GM18507 (cell line): ENCODE measurements around the gene CYP17A1.
"Not testable (repeated sequence)": the region's sequence is repeated elsewhere in the genome, so short reads cannot be mapped to it uniquely, and the experiment has no call there.

Experiments used
- DNase-seq: peaks from one replicate; pipeline ENCODE4 v3.0.0; 2011; ENCODE audit warnings: low read depth; ENCODE audit not compliant: insufficient read length; ENCODE audit errors: extremely low spot score
- FAIRE-seq: peaks from 2 replicates; lab custom pipeline; 2011; peaks lifted over from hg19 to GRCh38; lab: Jason Lieb, UNC

CYP17A1 gene, protein sequence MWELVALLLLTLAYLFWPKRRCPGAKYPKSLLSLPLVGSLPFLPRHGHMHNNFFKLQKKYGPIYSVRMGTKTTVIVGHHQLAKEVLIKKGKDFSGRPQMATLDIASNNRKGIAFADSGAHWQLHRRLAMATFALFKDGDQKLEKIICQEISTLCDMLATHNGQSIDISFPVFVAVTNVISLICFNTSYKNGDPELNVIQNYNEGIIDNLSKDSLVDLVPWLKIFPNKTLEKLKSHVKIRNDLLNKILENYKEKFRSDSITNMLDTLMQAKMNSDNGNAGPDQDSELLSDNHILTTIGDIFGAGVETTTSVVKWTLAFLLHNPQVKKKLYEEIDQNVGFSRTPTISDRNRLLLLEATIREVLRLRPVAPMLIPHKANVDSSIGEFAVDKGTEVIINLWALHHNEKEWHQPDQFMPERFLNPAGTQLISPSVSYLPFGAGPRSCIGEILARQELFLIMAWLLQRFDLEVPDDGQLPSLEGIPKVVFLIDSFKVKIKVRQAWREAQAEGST

DNA sequence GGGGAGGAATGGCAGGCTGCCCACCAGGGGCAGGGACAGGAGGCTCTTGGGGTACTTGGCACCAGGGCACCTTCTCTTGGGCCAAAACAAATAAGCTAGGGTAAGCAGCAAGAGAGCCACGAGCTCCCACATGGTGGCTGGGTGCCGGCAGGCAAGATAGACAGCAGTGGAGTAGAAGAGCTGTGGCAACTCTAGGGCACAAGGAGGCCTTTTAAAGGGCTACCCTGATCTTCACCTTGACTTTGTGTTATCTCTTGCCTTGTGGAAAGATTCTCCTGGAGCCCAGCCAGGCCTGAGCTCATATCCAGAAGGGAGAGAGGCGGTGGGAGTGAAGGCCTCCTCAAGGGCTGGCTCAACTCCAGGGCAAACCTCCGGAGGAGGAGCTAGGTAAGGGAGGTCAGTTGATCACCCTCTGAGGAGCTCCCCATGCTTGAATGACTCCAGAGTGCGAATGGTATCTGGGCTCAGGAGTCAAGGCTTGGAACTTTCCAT is at the start of gene CYP17A1:
CYP17A1 (minus strand) TSS at position 184 of the 492 bp plus-strand sequence; CDS start at position 132, 52 bp downstream.
- no peak for FAIRE-seq
- DNase-seq = no peak

- FAIRE-seq = no peak
Observed at GRCh38 chr10:102880256-102880655, 43.0 kb upstream of the CYP17A1 start.

GRCh38 chr10:102878629-102879028 is 41.4 kb upstream of the CYP17A1 start:
- no peak for FAIRE-seq
- DNase-seq = no peak

More at GRCh38 chr10:102880256-102880655, 43.0 kb upstream of the CYP17A1 start:
- no peak for DNase-seq

- DNase-seq (no peak), FAIRE-seq (no peak)
Observed at GRCh38 chr10:102876747-102877153, 39.5 kb upstream of the CYP17A1 start.

DNA sequence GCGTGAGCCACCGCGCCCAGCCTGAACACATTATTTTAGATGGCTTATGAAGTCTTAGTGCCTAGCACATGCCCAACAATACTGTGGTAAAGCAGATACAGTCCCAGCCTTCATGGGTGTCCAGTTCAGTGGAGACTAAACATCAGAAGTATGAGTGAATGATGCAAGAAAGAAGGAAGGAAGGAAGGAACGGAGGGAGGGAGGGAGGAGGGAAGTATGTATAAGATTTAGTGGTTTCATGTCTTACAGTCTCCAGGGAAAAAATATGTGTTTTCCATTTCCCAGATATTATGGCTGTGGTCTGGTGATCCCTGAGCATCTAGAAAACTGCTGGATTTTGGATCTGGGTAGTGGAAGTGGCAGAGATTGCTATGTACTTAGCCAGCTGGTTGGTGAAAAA is 35.0 kb upstream of the CYP17A1 start:
- DNase-seq (no peak), FAIRE-seq (no peak)

GRCh38 chr10:102870221-102870620 is 33.0 kb upstream of the CYP17A1 start:
- DNase-seq (no peak), FAIRE-seq (no peak)

GRCh38 chr10:102869258-102870198 is 32.3 kb upstream of the CYP17A1 start, which contains the start of gene AS3MT:
Gene AS3MT (plus strand): TSS chr10:102869470. CDS start chr10:102869593, 123 bp downstream.
- DNase-seq (no peak), FAIRE-seq (no peak)

- FAIRE-seq (no peak), DNase-seq (no peak)
Observed at GRCh38 chr10:102868911-102869257, 31.7 kb upstream of the CYP17A1 start.

DNA sequence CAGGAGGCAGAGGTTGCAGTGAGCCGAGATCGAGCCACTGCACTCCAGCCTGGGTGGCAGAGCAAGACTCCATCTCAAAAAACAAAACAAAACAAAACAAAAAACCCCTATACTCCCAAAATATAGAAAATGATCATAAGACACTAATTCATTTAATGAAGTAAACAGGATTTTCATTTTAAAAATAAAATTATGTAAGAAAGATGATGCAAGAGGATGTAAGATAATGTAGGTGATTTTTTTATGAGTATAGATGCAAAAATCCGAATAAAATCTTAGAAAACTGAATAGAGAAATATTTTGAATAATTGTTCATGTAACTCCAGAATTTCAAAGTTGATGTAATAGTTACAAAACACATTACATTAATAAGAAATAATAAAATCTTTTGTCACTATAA is 28.4 kb upstream of the CYP17A1 start:
- DNase-seq (no peak), FAIRE-seq (no peak)

DNA sequence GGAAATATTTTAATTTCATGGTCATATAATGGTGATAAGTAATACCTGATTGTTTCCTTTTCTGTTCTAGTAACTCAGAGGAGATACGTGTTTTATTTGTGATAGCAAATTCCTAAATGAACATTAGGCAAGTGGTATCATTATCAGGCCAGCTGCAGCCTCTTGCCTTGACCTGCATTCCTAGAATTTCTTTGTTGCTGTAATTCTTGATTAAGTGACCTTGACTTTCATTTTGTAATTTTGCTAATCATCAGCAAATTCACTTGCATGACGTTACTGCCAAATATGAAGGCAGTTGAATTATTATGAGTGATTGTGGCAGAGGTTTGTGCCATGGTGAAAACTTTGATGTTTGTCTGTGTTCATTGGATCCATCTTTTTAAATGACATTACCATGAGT is 26.4 kb upstream of the CYP17A1 start:
- FAIRE-seq (no peak), DNase-seq (no peak)

DNA sequence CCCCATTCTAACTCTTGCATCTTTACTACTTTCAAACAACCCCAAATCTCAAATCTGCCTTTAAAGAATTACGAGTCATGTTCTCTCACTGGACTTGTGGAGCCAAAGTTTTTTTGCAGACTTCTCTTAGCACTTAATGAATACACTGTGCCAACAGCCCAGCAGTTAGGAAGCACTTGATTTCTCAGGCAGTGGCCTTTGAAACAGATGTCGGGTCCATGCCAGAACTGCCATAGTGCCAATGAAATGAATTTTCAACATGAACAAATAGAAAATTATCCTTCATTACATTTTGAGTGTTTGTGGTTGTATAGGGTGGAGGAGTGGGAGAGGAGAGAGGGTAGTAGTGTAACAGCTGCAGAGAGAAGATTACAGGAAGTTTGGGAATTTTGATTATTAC is 22.7 kb upstream of the CYP17A1 start:
- no peak for FAIRE-seq

GRCh38 chr10:102856758-102857424 is 19.7 kb upstream of the CYP17A1 start:
- DNase-seq = no peak
- FAIRE-seq = no peak

More for the DNA sequence above, 22.7 kb upstream of the CYP17A1 start:
- DNase-seq = no peak

GRCh38 chr10:102855731-102856436 is 18.7 kb upstream of the CYP17A1 start:
- not testable (repeated sequence) for DNase-seq, FAIRE-seq

DNA sequence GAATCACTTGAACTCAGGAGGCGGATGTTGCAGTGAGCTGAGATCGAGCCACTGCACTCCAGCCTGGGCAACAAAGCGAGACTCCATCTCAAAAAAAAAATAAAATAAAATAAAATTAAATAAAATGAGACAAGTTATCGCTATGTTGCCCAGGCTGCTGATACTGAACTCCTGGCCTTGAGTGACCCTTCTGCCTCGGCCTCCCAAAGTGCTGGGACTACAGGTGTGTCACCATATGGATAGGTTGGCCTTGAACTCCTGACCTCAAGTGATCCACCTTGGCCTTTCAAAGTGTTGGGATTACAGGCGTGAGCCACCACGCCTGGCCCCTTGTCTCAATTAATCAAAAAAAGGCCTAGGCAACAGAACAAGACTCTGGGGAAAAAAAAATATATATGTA is 16.0 kb upstream of the CYP17A1 start:
- FAIRE-seq, DNase-seq: not testable (repeated sequence)

DNA sequence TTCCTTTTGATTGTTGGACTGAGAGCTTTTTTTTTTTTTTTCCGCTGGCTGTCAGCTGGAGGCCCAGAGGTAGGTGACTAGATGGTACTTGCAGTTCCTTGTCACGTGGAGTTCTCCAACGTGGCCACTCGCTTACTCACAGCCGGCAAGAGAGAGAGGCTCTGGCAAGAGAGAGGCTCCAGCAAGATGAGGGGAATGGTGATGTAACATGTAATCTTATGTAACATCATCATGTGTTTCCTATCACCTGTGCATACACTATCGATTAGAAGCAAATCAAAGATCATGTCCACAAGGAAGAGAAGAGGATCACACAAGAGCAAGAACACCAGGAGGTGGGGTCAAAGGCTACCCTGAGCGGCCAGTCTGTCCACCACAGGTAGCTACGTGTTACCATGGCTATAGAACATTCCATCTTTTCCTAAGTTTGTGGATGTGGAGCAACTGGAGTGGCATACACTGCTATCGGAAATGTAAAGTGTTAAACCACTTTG is 12.9 kb upstream of the CYP17A1 start:
- FAIRE-seq (no peak), DNase-seq (no peak)

GRCh38 chr10:102845352-102845902 is 8.2 kb upstream of the CYP17A1 start:
- DNase-seq (no peak), FAIRE-seq (no peak)

DNA sequence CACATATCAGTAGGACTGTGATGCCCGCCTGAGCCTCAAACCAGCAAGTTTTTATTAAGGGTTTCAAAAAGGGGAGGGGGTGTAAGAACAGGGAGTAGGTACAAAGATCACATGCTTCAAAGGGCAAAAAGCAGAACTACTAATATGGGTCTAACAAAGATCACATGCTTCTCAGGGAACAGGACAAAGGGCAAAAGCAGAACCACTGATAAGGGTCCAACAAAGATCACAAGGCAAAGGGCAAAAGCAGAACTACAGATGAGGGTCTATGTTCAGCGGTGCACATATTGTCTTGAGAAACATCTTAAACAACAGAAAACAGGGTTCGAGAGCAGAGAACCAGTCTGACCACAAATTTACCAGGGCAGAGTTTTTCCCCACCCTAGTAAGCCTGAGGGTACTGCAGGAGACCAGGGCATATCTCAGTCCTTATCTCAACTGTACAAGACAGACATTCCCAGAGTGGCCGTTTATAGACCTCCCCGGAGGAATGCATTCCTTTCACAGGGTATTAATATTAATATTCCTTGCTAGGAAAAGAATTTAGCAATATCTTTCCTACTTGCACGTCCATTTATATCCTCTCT is 7.1 kb upstream of the CYP17A1 start:
- DNase-seq, FAIRE-seq: not testable (repeated sequence)

GRCh38 chr10:102843139-102843538 is 5.9 kb upstream of the CYP17A1 start:
- not testable (repeated sequence) for FAIRE-seq, DNase-seq
